ENCODE measurements around the gene ZNF530. TPM values are rescaled to one million over a fixed set of nuclear protein-coding genes. Genes with fewer than 3 reads are reported as not detected.

ZNF530 gene
- total and polyA plus RNA-seq, 2 donors (not counting 1 experiment from before 2014, with no cell fraction given) = 4.3 to 11.2 TPM

DNA sequence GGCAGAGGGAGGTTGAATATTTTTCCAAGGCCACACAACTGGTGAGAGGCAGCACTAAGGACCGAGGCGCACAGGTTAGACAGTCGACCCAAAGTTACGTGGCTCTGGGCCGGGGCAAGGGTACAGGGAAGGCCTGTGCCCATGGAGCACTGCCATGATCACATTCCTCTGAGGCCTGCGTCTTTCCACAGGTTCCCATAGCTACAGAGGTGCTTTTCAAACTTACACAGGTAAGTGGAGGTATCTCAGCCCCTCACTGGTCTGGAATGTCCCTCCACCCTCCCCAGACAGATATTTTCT is 34.1 kb downstream of the ZNF530 start:
- Histone ChIP-seq H3K9ac (ENCODE audit: low read length) (peak overlapping the region; percentile 90), H3K4me1 (ENCODE audit: control insufficient read depth in 2 of 2, insufficient read depth in 2 of 2, low read length in 2 of 2) (peaks cover 11 to 17% of the 10 kb centered on the region in 2 donors), H3K27me3 (replicated peaks in 1 of 4; ENCODE audit: control extremely low read depth in 1 of 4, control insufficient read depth in 3 of 4, insufficient read depth in 4 of 4, low read length in 3 of 4) (no peaks in the 10 kb centered on the region), H4K20me1 (ENCODE audit: control insufficient read depth, insufficient read depth, low read length, poor library complexity, severe bottlenecking) (no peaks in the 10 kb centered on the region), H3K4me3 (ENCODE audit: control extremely low read depth in 1 of 5, extremely low read depth in 1 of 5, insufficient read depth in 1 of 5, low read depth in 2 of 5, low read length in 4 of 5) (peak overlapping the region; percentile 67 to 95 (median 84)), H3K36me3 (replicated peaks in 1 of 2; ENCODE audit: control extremely low read depth in 1 of 2, control insufficient read depth in 1 of 2, extremely low read depth in 1 of 2, insufficient read depth in 2 of 2, low read length in 1 of 2) (peaks cover 4 to 31% of the 10 kb centered on the region in 2 experiments), H3K4me2 (replicated peaks; ENCODE audit: low read depth, low read length, poor library complexity, severe bottlenecking) (peak overlapping the region; percentile 94), H2AFZ (ENCODE audit: insufficient read depth, low read depth, low read length, poor library complexity, severe bottlenecking) (peak overlapping the region; percentile 100), H3K27ac (ENCODE audit: low read length in 2 of 2) (no peak overlapping the region), H3K9me3 (ENCODE audit: control extremely low read depth in 1 of 3, control insufficient read depth in 2 of 3, insufficient read depth in 1 of 3, low read length in 2 of 3) (peaks cover 5 to 21% (median 8%) of the 10 kb centered on the region in 3 donors), H3K79me2 (ENCODE audit: control insufficient read depth, insufficient read depth, low read length) (peaks cover 17% of the 10 kb centered on the region)
- DNase-seq (no peak), ATAC-seq (ENCODE audit: low read depth) (no peak)
- Mint-ChIP-seq H3K4me1 (peaks cover 22% of the 10 kb centered on the region), H3K9me3 (ENCODE audit: insufficient read depth) (peaks cover 17% of the 10 kb centered on the region), H3K27ac (peak overlapping the region; percentile 88), H3K4me3 (peak overlapping the region; percentile 92), H3K27me3 (no peaks in the 10 kb centered on the region)
- intact Hi-C loops (cut with micrococcal nuclease) = loop anchor here (1.0 to 10.0 kb wide), 10 partner anchors 19 to 645 kb away; partner anchors contain the start of genes ZNF134, ZNF416, ZNF419 and ZNF530
- TF ChIP-seq, protein P1, sequence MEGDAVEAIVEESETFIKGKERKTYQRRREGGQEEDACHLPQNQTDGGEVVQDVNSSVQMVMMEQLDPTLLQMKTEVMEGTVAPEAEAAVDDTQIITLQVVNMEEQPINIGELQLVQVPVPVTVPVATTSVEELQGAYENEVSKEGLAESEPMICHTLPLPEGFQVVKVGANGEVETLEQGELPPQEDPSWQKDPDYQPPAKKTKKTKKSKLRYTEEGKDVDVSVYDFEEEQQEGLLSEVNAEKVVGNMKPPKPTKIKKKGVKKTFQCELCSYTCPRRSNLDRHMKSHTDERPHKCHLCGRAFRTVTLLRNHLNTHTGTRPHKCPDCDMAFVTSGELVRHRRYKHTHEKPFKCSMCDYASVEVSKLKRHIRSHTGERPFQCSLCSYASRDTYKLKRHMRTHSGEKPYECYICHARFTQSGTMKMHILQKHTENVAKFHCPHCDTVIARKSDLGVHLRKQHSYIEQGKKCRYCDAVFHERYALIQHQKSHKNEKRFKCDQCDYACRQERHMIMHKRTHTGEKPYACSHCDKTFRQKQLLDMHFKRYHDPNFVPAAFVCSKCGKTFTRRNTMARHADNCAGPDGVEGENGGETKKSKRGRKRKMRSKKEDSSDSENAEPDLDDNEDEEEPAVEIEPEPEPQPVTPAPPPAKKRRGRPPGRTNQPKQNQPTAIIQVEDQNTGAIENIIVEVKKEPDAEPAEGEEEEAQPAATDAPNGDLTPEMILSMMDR (IDR thresholded peaks at IDR 0.05) = no peak
- TF ChIP-seq EZH2 (IDR thresholded peaks at IDR 0.05; ENCODE audit: borderline replicate concordance, insufficient read depth, low read depth, low read length, poor library complexity, severe bottlenecking) = no peak
- WGBS (ENCODE audit: insufficient coverage) = 79% methylated on average over 5 of the region's 6 CpGs
- POLR2A ChIA-PET = interaction anchor here (1.0 to 1.2 kb wide), 3 partner anchors 15 to 549 kb away, joined by 3 to 5 read pairs (median 3); partner anchors contain the start of genes ZNF134 and ZNF274
- CTCF ChIA-PET = interaction anchor here (1.0 to 1.5 kb wide), 3 partner anchors 48 to 775 kb away, joined by 3 to 4 read pairs (median 3); partner anchors contain the start of genes ZNF551 and ZNF584

GRCh38 chr19:57637379-57637778 is 37.7 kb downstream of the ZNF530 start:
- Mint-ChIP-seq H3K4me3 (no peak overlapping the region), H3K27ac (no peak overlapping the region), H3K9me3 (ENCODE audit: insufficient read depth) (peaks cover 29% of the 10 kb centered on the region), H3K4me1 (peaks cover 22% of the 10 kb centered on the region), H3K27me3 (no peaks in the 10 kb centered on the region)
- Histone ChIP-seq H2AFZ (ENCODE audit: insufficient read depth, low read depth, low read length, poor library complexity, severe bottlenecking) (no peak overlapping the region), H3K9me3 (ENCODE audit: control extremely low read depth in 1 of 3, control insufficient read depth in 2 of 3, insufficient read depth in 1 of 3, low read length in 2 of 3) (peaks cover 17 to 53% (median 22%) of the 10 kb centered on the region in 3 donors), H3K4me3 (ENCODE audit: control extremely low read depth in 1 of 5, extremely low read depth in 1 of 5, insufficient read depth in 1 of 5, low read depth in 2 of 5, low read length in 4 of 5) (no peak overlapping the region), H3K27ac (ENCODE audit: low read length in 2 of 2) (no peak overlapping the region), H3K27me3 (replicated peaks in 1 of 4; ENCODE audit: control extremely low read depth in 1 of 4, control insufficient read depth in 3 of 4, insufficient read depth in 4 of 4, low read length in 3 of 4) (no peaks in the 10 kb centered on the region), H3K4me1 (ENCODE audit: control insufficient read depth in 2 of 2, insufficient read depth in 2 of 2, low read length in 2 of 2) (peaks cover 11 to 17% of the 10 kb centered on the region in 2 donors), H3K9ac (ENCODE audit: low read length) (no peak overlapping the region), H3K36me3 (replicated peaks in 1 of 2; ENCODE audit: control extremely low read depth in 1 of 2, control insufficient read depth in 1 of 2, extremely low read depth in 1 of 2, insufficient read depth in 2 of 2, low read length in 1 of 2) (peaks cover 27 to 66% of the 10 kb centered on the region in 2 experiments), H3K79me2 (ENCODE audit: control insufficient read depth, insufficient read depth, low read length) (peaks cover 17% of the 10 kb centered on the region), H3K4me2 (replicated peaks; ENCODE audit: low read depth, low read length, poor library complexity, severe bottlenecking) (no peak overlapping the region), H4K20me1 (ENCODE audit: control insufficient read depth, insufficient read depth, low read length, poor library complexity, severe bottlenecking) (no peaks in the 10 kb centered on the region)
- WGBS (ENCODE audit: insufficient coverage) = 67% methylated on average over 3 of the region's 4 CpGs
- DNase-seq (no peak), ATAC-seq (ENCODE audit: low read depth) (no peak)
- CTCF ChIA-PET = no interaction called here
- intact Hi-C loops (cut with micrococcal nuclease) = loop anchor here (10.0 kb wide), 2 partner anchors 107 to 177 kb away; partner anchors contain the start of genes ZNF552 and ZNF776
- POLR2A ChIA-PET = no interaction called here
- TF ChIP-seq, protein P1 (IDR thresholded peaks at IDR 0.05) = no peak
- no peak for TF ChIP-seq EZH2 (IDR thresholded peaks at IDR 0.05; ENCODE audit: borderline replicate concordance, insufficient read depth, low read depth, low read length, poor library complexity, severe bottlenecking)
